Measurements from ENCODE around the gene CUTC.

Gene CUTC

GRCh38 chr10:99765672-99766301 is 33.8 kb downstream of the CUTC start:
- no peak for TF ChIP-seq CTCF (conservative IDR thresholded peaks at IDR 0.05)
- H3K27ac ChIP-seq = no peak overlapping the region

- H3K27ac ChIP-seq = no peak overlapping the region
- TF ChIP-seq CTCF (conservative IDR thresholded peaks at IDR 0.05) = no peak
Observed at GRCh38 chr10:99766302-99766681, 34.3 kb downstream of the CUTC start.

GRCh38 chr10:99767901-99768300 is 35.9 kb downstream of the CUTC start:
- no peak overlapping the region for H3K27ac ChIP-seq
- TF ChIP-seq CTCF (conservative IDR thresholded peaks at IDR 0.05) = no peak

GRCh38 chr10:99768556-99768955 is 36.5 kb downstream of the CUTC start:
- no peak for TF ChIP-seq CTCF (conservative IDR thresholded peaks at IDR 0.05)
- no peak overlapping the region for H3K27ac ChIP-seq

- H3K27ac ChIP-seq = no peak overlapping the region
- TF ChIP-seq CTCF (conservative IDR thresholded peaks at IDR 0.05) = no peak
Observed at GRCh38 chr10:99769706-99770105, 37.7 kb downstream of the CUTC start.

- no peak overlapping the region for H3K27ac ChIP-seq
- no peak for TF ChIP-seq CTCF (conservative IDR thresholded peaks at IDR 0.05)
Observed at GRCh38 chr10:99770408-99771045, 38.5 kb downstream of the CUTC start.

GRCh38 chr10:99775850-99776249 is 43.8 kb downstream of the CUTC start:
- H3K27ac ChIP-seq = no peak overlapping the region

More at GRCh38 chr10:99775850-99776249, 43.8 kb downstream of the CUTC start:
- no peak for TF ChIP-seq CTCF (conservative IDR thresholded peaks at IDR 0.05)

Measured in VCaP (cell line).